ENCODE measurements around the gene C6orf136. TPM values are rescaled to one million over a fixed set of nuclear protein-coding genes. Genes with fewer than 3 reads are reported as not detected.

Gene C6orf136
- total RNA-seq, 1 experiment from 2014 or later, result 25.4 TPM

DNA sequence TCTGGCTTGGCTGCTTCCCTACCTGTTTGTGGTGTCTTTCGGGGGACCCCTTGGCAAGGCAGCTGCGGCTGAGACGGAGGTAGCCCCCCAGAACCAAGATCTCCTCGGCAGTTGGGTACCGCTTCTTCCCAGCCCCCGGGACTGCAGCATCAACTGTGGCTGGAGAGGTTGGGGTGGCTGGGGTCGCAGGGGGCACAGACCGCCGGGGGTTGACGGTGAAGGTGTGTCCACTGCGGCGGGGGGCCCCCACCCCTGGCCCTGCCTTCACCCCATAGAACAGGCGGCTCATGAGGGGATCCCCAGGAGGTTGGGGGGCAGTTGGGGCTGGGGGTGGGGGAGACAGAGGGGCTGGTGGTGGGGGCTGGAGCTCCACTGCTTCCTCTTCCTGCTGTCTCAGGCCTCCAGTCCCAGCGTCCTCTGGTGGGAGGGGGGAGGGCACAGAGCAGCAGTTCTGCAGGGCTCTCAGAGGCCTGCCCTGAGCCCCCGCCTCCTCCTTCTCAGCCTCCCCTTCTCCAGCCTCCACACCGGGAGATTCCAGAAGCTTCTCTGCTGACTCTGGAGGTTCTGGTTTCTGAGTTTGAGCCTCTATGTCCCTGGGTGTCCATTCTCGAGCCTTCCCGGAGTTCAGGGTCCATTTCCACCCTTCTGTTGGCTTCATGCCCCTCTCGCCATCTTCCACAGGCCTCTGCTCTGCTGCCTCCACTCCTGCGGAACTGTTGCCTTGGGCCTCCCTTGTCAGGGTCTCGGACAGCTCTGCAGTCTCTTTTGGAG, 37.6 kb downstream of the C6orf136 start:
- Histone ChIP-seq H3K36me3 (ENCODE audit: control insufficient read depth, insufficient read depth, low read length) (no peaks in the 10 kb centered on the region), H3K27me3 (replicated peaks; ENCODE audit: control insufficient read depth, insufficient read depth, low read length) (no peaks in the 10 kb centered on the region), H3K4me3 (ENCODE audit: low read depth, low read length) (no peak overlapping the region), H3K4me1 (peaks cover 12% of the 10 kb centered on the region; the same call in 1 of the 2 replicates), H3K9me3 (no peaks in the 10 kb centered on the region)
- Mint-ChIP-seq H3K27ac (ENCODE audit: unreplicated experiment) (no peak overlapping the region), H3K4me3 (ENCODE audit: unreplicated experiment) (peak overlapping the region; percentile 15), H3K36me3 (ENCODE audit: insufficient read depth, unreplicated experiment) (peaks cover 10% of the 10 kb centered on the region), H3K27me3 (ENCODE audit: insufficient read depth, unreplicated experiment) (no peaks in the 10 kb centered on the region), H3K9me3 (ENCODE audit: unreplicated experiment) (no peaks in the 10 kb centered on the region), H3K4me1 (ENCODE audit: low read depth, unreplicated experiment) (peaks cover 28% of the 10 kb centered on the region)
- ChIA-PET CTCF (interaction anchor here (0.8 kb wide), 1 partner anchor 11 kb away, joined by 3 read pairs; no protein-coding TSS in a partner anchor), POLR2A (no interaction called here)
- intact Hi-C loops (cut with micrococcal nuclease; ENCODE audit: unreplicated experiment), result no loop called here
- TF ChIP-seq, protein P1, sequence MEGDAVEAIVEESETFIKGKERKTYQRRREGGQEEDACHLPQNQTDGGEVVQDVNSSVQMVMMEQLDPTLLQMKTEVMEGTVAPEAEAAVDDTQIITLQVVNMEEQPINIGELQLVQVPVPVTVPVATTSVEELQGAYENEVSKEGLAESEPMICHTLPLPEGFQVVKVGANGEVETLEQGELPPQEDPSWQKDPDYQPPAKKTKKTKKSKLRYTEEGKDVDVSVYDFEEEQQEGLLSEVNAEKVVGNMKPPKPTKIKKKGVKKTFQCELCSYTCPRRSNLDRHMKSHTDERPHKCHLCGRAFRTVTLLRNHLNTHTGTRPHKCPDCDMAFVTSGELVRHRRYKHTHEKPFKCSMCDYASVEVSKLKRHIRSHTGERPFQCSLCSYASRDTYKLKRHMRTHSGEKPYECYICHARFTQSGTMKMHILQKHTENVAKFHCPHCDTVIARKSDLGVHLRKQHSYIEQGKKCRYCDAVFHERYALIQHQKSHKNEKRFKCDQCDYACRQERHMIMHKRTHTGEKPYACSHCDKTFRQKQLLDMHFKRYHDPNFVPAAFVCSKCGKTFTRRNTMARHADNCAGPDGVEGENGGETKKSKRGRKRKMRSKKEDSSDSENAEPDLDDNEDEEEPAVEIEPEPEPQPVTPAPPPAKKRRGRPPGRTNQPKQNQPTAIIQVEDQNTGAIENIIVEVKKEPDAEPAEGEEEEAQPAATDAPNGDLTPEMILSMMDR (IDR thresholded peaks at IDR 0.05; ENCODE audit: insufficient read depth in 1 of 2, low read depth in 1 of 2, low read length in 1 of 2, severe bottlenecking in 1 of 2, unreplicated experiment in 1 of 2), result no peak
- DNase-seq, result no peak
- BruUV-seq (replicated peaks), result no TSS peak

DNA sequence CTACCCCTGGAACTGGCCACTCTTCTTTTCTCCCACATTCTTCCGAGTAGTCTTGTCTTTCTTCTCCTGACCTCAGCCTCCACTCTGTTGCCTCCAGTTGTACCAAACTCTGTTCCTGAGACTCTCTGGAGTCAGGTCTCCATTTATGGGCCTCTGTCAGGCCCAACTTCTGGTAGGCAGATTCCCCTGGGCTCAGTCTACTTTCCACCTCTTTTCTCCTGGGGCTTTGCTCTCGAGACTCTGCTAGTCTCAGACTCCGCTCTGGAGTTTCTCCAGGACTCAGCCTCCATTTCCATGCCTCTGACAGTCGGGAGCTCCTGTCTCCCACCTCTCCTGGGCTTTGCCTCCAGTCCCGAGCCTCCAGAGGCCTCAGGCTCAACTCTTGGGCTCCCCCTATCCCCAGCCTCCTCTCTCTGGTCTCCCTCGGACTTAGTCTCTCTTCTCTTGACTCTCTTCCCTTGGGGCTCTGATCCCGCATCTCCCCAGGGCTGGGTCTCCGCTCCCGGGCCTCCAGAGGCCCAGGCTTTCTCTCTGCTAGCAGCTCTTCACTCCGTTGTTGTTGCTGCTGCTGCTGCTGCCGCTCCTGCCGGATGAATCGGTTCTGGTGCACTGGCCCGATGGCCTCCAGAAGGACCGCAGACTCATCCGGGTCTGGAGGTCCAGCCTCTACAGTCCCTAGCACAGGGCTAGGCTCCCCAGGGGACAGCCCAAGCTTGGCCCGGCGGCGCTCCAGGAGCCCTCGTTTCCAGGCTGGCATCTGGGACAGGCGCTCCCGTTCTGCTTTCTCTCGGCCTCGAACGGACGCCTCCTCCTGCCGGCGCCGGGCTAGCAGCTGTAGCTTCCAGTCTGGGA, 38.5 kb downstream of the C6orf136 start:
- POLR2A ChIA-PET, result no interaction called here
- CTCF ChIA-PET, result interaction anchor here (0.8 kb wide), 1 partner anchor 10 kb away, joined by 3 read pairs; no protein-coding TSS in a partner anchor

More for the DNA sequence above, 38.5 kb downstream of the C6orf136 start:
- Histone ChIP-seq H3K36me3 (ENCODE audit: control insufficient read depth, insufficient read depth, low read length) (no peaks in the 10 kb centered on the region), H3K9me3 (no peaks in the 10 kb centered on the region), H3K4me3 (ENCODE audit: low read depth, low read length) (no peak overlapping the region), H3K27me3 (replicated peaks; ENCODE audit: control insufficient read depth, insufficient read depth, low read length) (no peaks in the 10 kb centered on the region), H3K4me1 (peaks cover 17% of the 10 kb centered on the region)
- DNase-seq, result no peak
- Mint-ChIP-seq H3K4me1 (ENCODE audit: low read depth, unreplicated experiment) (peaks cover 32% of the 10 kb centered on the region), H3K27me3 (ENCODE audit: insufficient read depth, unreplicated experiment) (no peaks in the 10 kb centered on the region), H3K4me3 (ENCODE audit: unreplicated experiment) (peak overlapping the region; percentile 82), H3K27ac (ENCODE audit: unreplicated experiment) (peak overlapping the region; percentile 68), H3K9me3 (ENCODE audit: unreplicated experiment) (no peaks in the 10 kb centered on the region), H3K36me3 (ENCODE audit: insufficient read depth, unreplicated experiment) (peaks cover 10% of the 10 kb centered on the region)
- TF ChIP-seq, protein P1 (IDR thresholded peaks at IDR 0.05; ENCODE audit: insufficient read depth in 1 of 2, low read depth in 1 of 2, low read length in 1 of 2, severe bottlenecking in 1 of 2, unreplicated experiment in 1 of 2), result no peak
- no TSS peak for BruUV-seq (replicated peaks)
- intact Hi-C loops (cut with micrococcal nuclease; ENCODE audit: unreplicated experiment), result no loop called here
